Esophagus muscularis mucosa (tissue), 4 donors: ENCODE results near the gene VAT1. TPM values are rescaled to one million over a fixed set of nuclear protein-coding genes. Genes with fewer than 3 reads are reported as not detected.
"Not testable (repeated sequence)": the region's sequence is repeated elsewhere in the genome, so short reads cannot be mapped to it uniquely, and the experiment has no call there.

Source experiments
- DNase-seq: peaks from one replicate; pipeline ENCODE4 v3.0.0-alpha.2; 2017; ENCODE audit errors: extremely low spot score
- H3K27ac ChIP-seq, 4 donors: fragments of 200-600 bp; sonication (generic); replicated peaks in 1 of 4; 1 replicate in 3 of 4; 2 replicates in 1 of 4; pipeline ENCODE4 v1.5.1; 2016 to 2019; ENCODE audit warnings: mild to moderate bottlenecking in 1 of 4
- H3K27me3 ChIP-seq, 4 donors: fragments of 200-600 bp; sonication (generic); one replicate each; pipeline versions ENCODE4 v1.5.1 to v1.6.0; 2016 to 2019
- H3K36me3 ChIP-seq, 4 donors: fragments of 200-600 bp; sonication (generic); one replicate each; pipeline ENCODE4 v1.5.1; 2016 to 2019
- H3K4me1 ChIP-seq, 4 donors: fragments of 200-600 bp; sonication (generic); one replicate each; pipeline ENCODE4 v1.5.1; 2016 to 2019
- H3K4me3 ChIP-seq, 4 donors: fragments of 200-600 bp; sonication (generic); 1 replicate in 2 of 4; 2 replicates in 2 of 4; pipeline ENCODE4 v1.5.1; 2016 to 2019; ENCODE audit warnings: mild to moderate bottlenecking in 4 of 4, moderate library complexity in 1 of 4
- H3K9me3 ChIP-seq, 4 donors: fragments of 200-600 bp; sonication (generic); 1 replicate in 3 of 4; 2 replicates in 1 of 4; pipeline ENCODE4 v1.5.1; 2016 to 2019
- CTCF ChIP-seq, 3 experiments: fragments of 200-600 bp in 2 of 3; fragments of 450-650 bp in 1 of 3; sonication (generic) in 2 of 3; IDR thresholded peaks; one replicate each; pipeline ENCODE4 v1.5.1; 2017 to 2019; ENCODE audit warnings: antibody characterized with exemption in 3 of 3, mild to moderate bottlenecking in 2 of 3, moderate library complexity in 1 of 3
- EP300 ChIP-seq: sonication (generic); formaldehyde crosslinking; IDR thresholded peaks from one replicate; pipeline ENCODE4 v1.6.1; 2017; ENCODE audit warnings: antibody characterized with exemption
- POLR2A ChIP-seq: fragments of 450-650 bp; IDR thresholded peaks from one replicate; pipeline ENCODE4 v1.6.1; 2017; ENCODE audit warnings: antibody characterized with exemption, moderate library complexity, mild to moderate bottlenecking, low read depth
- POLR2AphosphoS5 ChIP-seq, 2 donors: sonication (generic); formaldehyde crosslinking; IDR thresholded peaks; one replicate each; pipeline ENCODE4 v1.6.1; 2017; ENCODE audit warnings: antibody characterized with exemption in 2 of 2
- WGBS: methylation state at CpG from one replicate; pipeline ENCODE4 v1.1.5; 2018; 5-methylcytosine and 5-hydroxymethylcytosine counted together
- intact Hi-C: fragments of 100-400 bp; cut with DNase I; formaldehyde crosslinking; loops from one replicate; pipeline ENCODE4 v1.15.1; 2023
- total RNA-seq, 4 donors: library from RNA; depleted of rRNA; stranded (reverse); fragments of >200 nt; gene quantifications; one replicate each; pipeline versions ENCODE4 v1.1.0 to v1.2.1, GENCODE V29; 2016

VAT1 gene
- total RNA-seq, 4 donors from 2014 or later, result 106 to 190 (median 139) TPM

DNA sequence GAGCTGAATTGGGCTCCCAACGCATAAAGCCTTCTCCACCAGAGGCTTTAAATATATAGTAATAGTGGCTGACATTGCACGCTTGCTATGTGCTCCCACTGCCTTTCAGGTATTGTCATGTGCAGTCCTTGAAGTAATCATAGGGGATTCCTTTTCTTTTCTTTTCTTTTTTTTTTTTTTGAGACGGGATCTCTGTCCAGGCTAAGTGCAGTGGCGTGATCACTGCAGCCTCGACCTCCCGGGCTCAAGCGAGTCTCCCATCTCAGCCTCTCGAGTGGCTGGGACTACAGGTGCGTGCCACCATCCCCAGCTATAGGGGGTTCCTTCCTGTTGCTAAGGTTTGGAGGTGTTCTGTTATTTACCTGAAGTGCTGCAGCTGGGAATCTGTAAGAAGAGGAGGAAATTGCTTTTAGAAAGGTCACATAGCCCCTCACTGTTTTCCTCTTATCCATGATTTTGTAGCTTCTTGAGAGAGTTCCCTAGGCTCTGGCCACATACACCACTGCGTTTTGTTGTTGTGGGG is 23.1 kb downstream of the VAT1 start:
- DNase-seq, result no peak
- Histone ChIP-seq H3K4me1 (peaks cover 17 to 34% (median 30%) of the 10 kb centered on the region in 4 donors), H3K36me3 (peaks cover 35 to 58% (median 48%) of the 10 kb centered on the region in 4 donors), H3K9me3 (no peaks in the 10 kb centered on the region), H3K27ac (peak overlapping the region; percentile 87 to 94 (median 90)), H3K4me3 (peak overlapping the region; percentile 64 to 76 (median 75)), H3K27me3 (no peaks in the 10 kb centered on the region)
- 17% methylated on average over 10 of the region's 10 CpGs for WGBS
- intact Hi-C loops, result no loop called here
- TF ChIP-seq EP300 (no peak), POLR2A (no peak), POLR2AphosphoS5 (IDR thresholded peaks at IDR 0.05) (no peak), CTCF (IDR thresholded peaks at IDR 0.05) (no peak)

- intact Hi-C loops, result no loop called here
- WGBS, result under 1% methylated on average over 42 of the region's 49 CpGs
- Histone ChIP-seq H3K9me3 (no peaks in the 10 kb centered on the region), H3K27ac (peak within 1 kb of the TSS; percentile 87 to 94 (median 90)), H3K4me1 (peaks cover 17 to 34% (median 30%) of the 10 kb centered on the region in 4 donors), H3K4me3 (peak within 1 kb of the TSS; percentile 64 to 76 (median 75)), H3K36me3 (peaks cover 31 to 58% (median 48%) of the 10 kb centered on the region in 4 donors), H3K27me3 (no peaks in the 10 kb centered on the region)
- DNase-seq, result peak; percentile 100
- peak; percentile 97 to 100 for TF ChIP-seq POLR2AphosphoS5 (IDR thresholded peaks at IDR 0.05)
- TF ChIP-seq CTCF (IDR thresholded peaks at IDR 0.05), result peak; percentile 94 to 98 (median 95)
- no peak for TF ChIP-seq EP300
- peak; percentile 86 for TF ChIP-seq POLR2A
These were observed 23.9 kb downstream of the VAT1 start, which contains the start of gene RPL27 for GRCh38 chr17:42997984-42998938. Gene RPL27 (plus strand): TSS chr17:42998419. CDS start chr17:42998751, 332 bp downstream.

DNA sequence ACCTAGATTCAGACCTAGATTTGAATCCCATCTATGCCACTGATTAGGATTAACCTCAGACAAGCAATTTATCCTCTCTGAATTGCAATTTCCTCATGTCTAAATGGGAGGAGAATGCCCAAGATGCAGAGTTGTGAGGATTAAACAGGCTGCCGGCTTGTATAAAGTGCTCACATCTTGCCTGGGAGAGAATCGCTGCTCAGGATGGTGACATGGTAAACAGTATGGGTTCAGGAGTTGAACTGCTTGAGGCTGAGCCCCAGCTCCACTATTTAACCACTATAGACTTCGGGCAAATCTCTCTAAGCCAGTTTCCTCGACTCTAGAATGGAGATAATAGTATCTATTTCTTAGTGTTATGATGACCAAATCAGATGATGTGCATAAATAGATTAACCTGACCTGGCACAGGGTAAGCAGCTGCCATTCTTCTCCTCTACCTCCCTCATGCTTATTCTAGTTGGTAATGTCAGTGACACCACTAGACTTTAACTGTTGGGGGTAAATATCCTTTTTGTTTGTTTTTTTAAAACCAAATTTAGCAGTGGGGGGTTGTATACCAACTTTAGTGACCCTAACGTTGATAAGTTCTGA is 24.7 kb downstream of the VAT1 start:
- DNase-seq, result no peak
- Histone ChIP-seq H3K27me3 (no peaks in the 10 kb centered on the region), H3K9me3 (no peaks in the 10 kb centered on the region), H3K27ac (peak overlapping the region; percentile 76 to 94 (median 90)), H3K4me3 (peak overlapping the region; percentile 43 to 76 (median 69)), H3K4me1 (peaks cover 17 to 34% (median 30%) of the 10 kb centered on the region in 4 donors), H3K36me3 (peaks cover 23 to 58% (median 48%) of the 10 kb centered on the region in 4 donors)
- intact Hi-C loops, result no loop called here
- WGBS, result 36% methylated on average over 4 of the region's 5 CpGs
- no peak for TF ChIP-seq POLR2A
- no peak for TF ChIP-seq POLR2AphosphoS5 (IDR thresholded peaks at IDR 0.05)
- TF ChIP-seq EP300, result no peak
- TF ChIP-seq CTCF (IDR thresholded peaks at IDR 0.05), result no peak

GRCh38 chr17:42993913-42994312 is 28.3 kb downstream of the VAT1 start:
- intact Hi-C loops, H3K4me3 ChIP-seq, H3K27ac ChIP-seq, DNase-seq, H3K27me3 ChIP-seq, H3K9me3 ChIP-seq: not testable (repeated sequence)
- H3K36me3 ChIP-seq, result peaks cover 17 to 60% (median 52%) of the 10 kb centered on the region in 4 donors
- 86% methylated on average over 10 of the region's 10 CpGs for WGBS
- peaks cover 7 to 11% (median 11%) of the 10 kb centered on the region in 4 donors for H3K4me1 ChIP-seq

DNA sequence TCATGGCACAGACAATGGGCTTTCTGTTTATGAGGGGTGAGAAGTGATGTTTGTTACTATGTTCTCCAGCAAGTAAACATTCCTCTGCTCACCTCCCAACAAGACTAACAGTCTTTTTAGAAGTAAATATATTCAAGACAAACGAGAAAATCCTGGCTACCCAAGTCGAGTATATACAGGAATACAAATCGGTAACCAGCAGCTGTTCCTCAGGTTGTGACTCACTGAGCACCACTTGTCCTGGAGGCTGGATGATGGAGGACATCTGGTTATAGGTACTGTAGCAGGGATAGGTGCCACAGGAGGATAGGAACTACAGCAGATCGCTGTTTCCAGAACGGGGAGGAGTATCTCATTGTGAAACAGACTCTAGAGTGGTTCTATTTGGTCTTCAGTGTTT is 29.3 kb downstream of the VAT1 start:
- peak in 1 of 2 donors; percentile 25 for TF ChIP-seq POLR2AphosphoS5 (IDR thresholded peaks at IDR 0.05)
- TF ChIP-seq CTCF (IDR thresholded peaks at IDR 0.05), result no peak
- no peaks in the 10 kb centered on the region for H3K27me3 ChIP-seq
- no peak overlapping the region for H3K27ac ChIP-seq
- H3K4me3 ChIP-seq, result no peak overlapping the region
- intact Hi-C loops, result no loop called here
- DNase-seq, result no peak
- no peaks in the 10 kb centered on the region for H3K9me3 ChIP-seq
- WGBS, result 63% methylated on average over 5 of the region's 5 CpGs
- peaks cover 7 to 8% (median 7%) of the 10 kb centered on the region in 4 donors for H3K4me1 ChIP-seq
- peaks cover 26 to 70% (median 62%) of the 10 kb centered on the region in 4 donors for H3K36me3 ChIP-seq
